Stimulated activated naive B cell treated with anti-CD40 and anti-IgM and Interleukin-4, amounts not matched to agents 10 μg/mL and 1 μg/mL and 100 μg/mL, for 72 hours (primary cell): ENCODE data around the gene DDIAS.
"Not testable (repeated sequence)": the region's sequence is repeated elsewhere in the genome, so short reads cannot be mapped to it uniquely, and the experiment has no call there.

ENCODE experiments used
- ATAC-seq, 2 donors: fragments of 150-1000 bp; cut with Tn5 transposase; replicated peaks; 2 replicates each; pipeline ENCODE4 v1.10.0; 2021; ENCODE audit warnings: moderate library complexity in 1 of 2
- DNase-seq: peaks from one replicate; pipeline ENCODE4 v3.0.0; 2021
- H3K27ac Mint-ChIP-seq: one replicate; pipeline ENCODE4 v1.8.0; 2022; ENCODE audit warnings: mild to moderate bottlenecking, mixed read lengths
- H3K27me3 Mint-ChIP-seq, 2 donors: one replicate each; pipeline ENCODE4 v1.8.0; 2022; ENCODE audit warnings: mixed read lengths in 2 of 2
- H3K36me3 Mint-ChIP-seq, 2 donors: one replicate each; pipeline ENCODE4 v1.8.0; 2022; ENCODE audit warnings: mixed read lengths in 2 of 2, mild to moderate bottlenecking in 1 of 2
- H3K4me1 Mint-ChIP-seq, 2 donors: one replicate each; pipeline ENCODE4 v1.8.0; 2022; ENCODE audit warnings: mixed read lengths in 2 of 2, mild to moderate bottlenecking in 1 of 2
- H3K4me3 Mint-ChIP-seq, 2 donors: one replicate each; pipeline ENCODE4 v1.8.0; 2022; ENCODE audit warnings: mild to moderate bottlenecking in 2 of 2, mixed read lengths in 2 of 2, moderate library complexity in 1 of 2
- H3K9me3 Mint-ChIP-seq, 2 donors: one replicate each; pipeline ENCODE4 v1.8.0; 2022; ENCODE audit warnings: mixed read lengths in 2 of 2, mild to moderate bottlenecking in 1 of 2

The DDIAS gene

GRCh38 chr11:82924522-82925224 is 23.1 kb downstream of the DDIAS start:
- H3K4me3 Mint-ChIP-seq = no peak overlapping the region
- no peaks in the 10 kb centered on the region for H3K27me3 Mint-ChIP-seq
- DNase-seq = no peak
- H3K9me3 Mint-ChIP-seq = peaks cover 0 to 3% of the 10 kb centered on the region in 2 donors
- H3K4me1 Mint-ChIP-seq = peaks cover 33 to 64% of the 10 kb centered on the region in 2 donors
- H3K36me3 Mint-ChIP-seq = peaks cover 17 to 28% of the 10 kb centered on the region in 2 donors
- peak; percentile 81 to 82 for ATAC-seq
- peak overlapping the region; percentile 69 for H3K27ac Mint-ChIP-seq

- ATAC-seq = peak; percentile 77 to 82
- H3K27ac Mint-ChIP-seq = peak overlapping the region; percentile 65
- peak overlapping the region in 1 of 2 donors; percentile 25 for H3K4me3 Mint-ChIP-seq
Measured at GRCh38 chr11:82927264-82927880, 25.8 kb downstream of the DDIAS start.

GRCh38 chr11:82929121-82929520 is 27.6 kb downstream of the DDIAS start:
- H3K4me1 Mint-ChIP-seq = peaks cover 7 to 44% of the 10 kb centered on the region in 2 donors
- DNase-seq (no peak), ATAC-seq (no peak)
- peak overlapping the region in 1 of 2 donors; percentile 39 for H3K4me3 Mint-ChIP-seq
- no peaks in the 10 kb centered on the region for H3K9me3 Mint-ChIP-seq
- H3K36me3 Mint-ChIP-seq = peaks cover 7 to 27% of the 10 kb centered on the region in 2 donors
- peak overlapping the region; percentile 85 for H3K27ac Mint-ChIP-seq
- H3K27me3 Mint-ChIP-seq = no peaks in the 10 kb centered on the region

More at GRCh38 chr11:82927264-82927880, 25.8 kb downstream of the DDIAS start:
- Mint-ChIP-seq H3K4me1 (peaks cover 19 to 51% of the 10 kb centered on the region in 2 donors), H3K27me3 (no peaks in the 10 kb centered on the region), H3K9me3 (peaks cover 0 to 1% of the 10 kb centered on the region in 2 donors), H3K36me3 (peaks cover 12 to 26% of the 10 kb centered on the region in 2 donors)
- DNase-seq = no peak

GRCh38 chr11:82930229-82930628 is 28.7 kb downstream of the DDIAS start:
- peaks cover 9 to 30% of the 10 kb centered on the region in 2 donors for H3K36me3 Mint-ChIP-seq
- DNase-seq (no peak), ATAC-seq (peak; percentile 39 to 62)
- H3K9me3 Mint-ChIP-seq = no peaks in the 10 kb centered on the region
- H3K27ac Mint-ChIP-seq = peak overlapping the region; percentile 85
- peaks cover 7 to 41% of the 10 kb centered on the region in 2 donors for H3K4me1 Mint-ChIP-seq
- H3K4me3 Mint-ChIP-seq = peak overlapping the region; percentile 39 to 41
- H3K27me3 Mint-ChIP-seq = no peaks in the 10 kb centered on the region

- peaks cover 7 to 31% of the 10 kb centered on the region in 2 donors for H3K36me3 Mint-ChIP-seq
- DNase-seq = no peak
- ATAC-seq = no peak
Measured at GRCh38 chr11:82930734-82931133, 29.2 kb downstream of the DDIAS start.

GRCh38 chr11:82932564-82932963 is 31.0 kb downstream of the DDIAS start:
- H3K27ac Mint-ChIP-seq = no peak overlapping the region
- no peak for DNase-seq
- peaks cover 7 to 34% of the 10 kb centered on the region in 2 donors for H3K36me3 Mint-ChIP-seq
- ATAC-seq = no peak
- no peaks in the 10 kb centered on the region for H3K9me3 Mint-ChIP-seq
- no peak overlapping the region for H3K4me3 Mint-ChIP-seq
- H3K4me1 Mint-ChIP-seq = peaks cover 6 to 38% of the 10 kb centered on the region in 2 donors
- H3K27me3 Mint-ChIP-seq = no peaks in the 10 kb centered on the region

More at GRCh38 chr11:82930734-82931133, 29.2 kb downstream of the DDIAS start:
- no peak overlapping the region for H3K4me3 Mint-ChIP-seq
- H3K27me3 Mint-ChIP-seq = no peaks in the 10 kb centered on the region
- no peaks in the 10 kb centered on the region for H3K9me3 Mint-ChIP-seq
- H3K27ac Mint-ChIP-seq = peak overlapping the region; percentile 56
- H3K4me1 Mint-ChIP-seq = peaks cover 7 to 37% of the 10 kb centered on the region in 2 donors

- Mint-ChIP-seq H3K27ac (no peak overlapping the region), H3K36me3 (peaks cover 7 to 33% of the 10 kb centered on the region in 2 donors), H3K4me1 (peaks cover 2 to 43% of the 10 kb centered on the region in 2 donors), H3K27me3 (no peaks in the 10 kb centered on the region), H3K9me3 (peaks cover 0 to 6% of the 10 kb centered on the region in 2 donors), H3K4me3 (no peak overlapping the region)
- ATAC-seq = no peak
- no peak for DNase-seq
Measured at GRCh38 chr11:82936261-82936660, 34.7 kb downstream of the DDIAS start.

GRCh38 chr11:82937554-82937953 is 36.0 kb downstream of the DDIAS start:
- no peak for DNase-seq
- Mint-ChIP-seq H3K27ac (no peak overlapping the region), H3K4me1 (peaks cover 0 to 32% of the 10 kb centered on the region in 2 donors), H3K4me3 (no peak overlapping the region), H3K36me3 (peaks cover 6 to 24% of the 10 kb centered on the region in 2 donors), H3K27me3 (no peaks in the 10 kb centered on the region), H3K9me3 (peaks cover 0 to 8% of the 10 kb centered on the region in 2 donors)
- ATAC-seq = no peak

GRCh38 chr11:82939456-82939855 is 37.9 kb downstream of the DDIAS start:
- Mint-ChIP-seq H3K36me3 (peaks cover 6 to 15% of the 10 kb centered on the region in 2 donors), H3K4me3 (no peak overlapping the region), H3K27ac (peak overlapping the region; percentile 25), H3K4me1 (peaks cover 1 to 23% of the 10 kb centered on the region in 2 donors), H3K9me3 (peaks cover 4 to 14% of the 10 kb centered on the region in 2 donors), H3K27me3 (no peaks in the 10 kb centered on the region)
- DNase-seq (no peak), ATAC-seq (peak in 1 of 2 donors; percentile 50)

- Mint-ChIP-seq H3K4me1 (peaks cover 8 to 38% of the 10 kb centered on the region in 2 donors), H3K36me3 (peaks cover 7 to 9% of the 10 kb centered on the region in 2 donors), H3K9me3 (peaks cover 4 to 17% of the 10 kb centered on the region in 2 donors), H3K27me3 (no peaks in the 10 kb centered on the region), H3K27ac (no peak overlapping the region), H3K4me3 (no peak overlapping the region)
- no peak for ATAC-seq
- no peak for DNase-seq
Measured at GRCh38 chr11:82942376-82942775, 40.8 kb downstream of the DDIAS start.

- not testable (repeated sequence) for H3K27me3 Mint-ChIP-seq, H3K36me3 Mint-ChIP-seq, H3K4me3 Mint-ChIP-seq, H3K27ac Mint-ChIP-seq, ATAC-seq, DNase-seq
- Mint-ChIP-seq H3K9me3 (peaks cover 4 to 17% of the 10 kb centered on the region in 2 donors), H3K4me1 (peaks cover 8 to 38% of the 10 kb centered on the region in 2 donors)
Measured at GRCh38 chr11:82943430-82943829, 41.9 kb downstream of the DDIAS start.

GRCh38 chr11:82944198-82944597 is 42.7 kb downstream of the DDIAS start:
- ATAC-seq (no peak), DNase-seq (no peak)
- Mint-ChIP-seq H3K4me3 (no peak overlapping the region), H3K4me1 (peaks cover 8 to 31% of the 10 kb centered on the region in 2 donors), H3K27me3 (no peaks in the 10 kb centered on the region), H3K27ac (no peak overlapping the region), H3K36me3 (peaks cover 7 to 9% of the 10 kb centered on the region in 2 donors), H3K9me3 (peaks cover 4 to 15% of the 10 kb centered on the region in 2 donors)

- DNase-seq, H3K27me3 Mint-ChIP-seq, ATAC-seq, H3K4me3 Mint-ChIP-seq, H3K36me3 Mint-ChIP-seq, H3K27ac Mint-ChIP-seq: not testable (repeated sequence)
- Mint-ChIP-seq H3K9me3 (peaks cover 4 to 15% of the 10 kb centered on the region in 2 donors), H3K4me1 (peaks cover 8 to 28% of the 10 kb centered on the region in 2 donors)
Measured at GRCh38 chr11:82945041-82945440, 43.5 kb downstream of the DDIAS start.

- Mint-ChIP-seq H3K4me3 (no peak overlapping the region), H3K9me3 (peaks cover 4 to 16% of the 10 kb centered on the region in 2 donors), H3K27me3 (no peaks in the 10 kb centered on the region), H3K4me1 (peaks cover 8 to 25% of the 10 kb centered on the region in 2 donors), H3K27ac (no peak overlapping the region), H3K36me3 (peaks cover 7 to 9% of the 10 kb centered on the region in 2 donors)
- no peak for ATAC-seq
- no peak for DNase-seq
Measured at GRCh38 chr11:82945682-82946081, 44.1 kb downstream of the DDIAS start.
